NCI-H1105 treated with DMSO at 0.1 percent for 48 hours (cell line): ENCODE data around the gene IRF9.
"Not testable (repeated sequence)": the region's sequence is repeated elsewhere in the genome, so short reads cannot be mapped to it uniquely, and the experiment has no call there.

Experiments
- DNase-seq: peaks from one replicate; lab custom pipeline; 2025; lab: John Stamatoyannopoulos, UW

IRF9 gene

GRCh38 chr14:24194873-24195185 is 33.8 kb downstream of the IRF9 start:
- no peak for DNase-seq

- DNase-seq, result peak; percentile 79
These were observed 34.4 kb downstream of the IRF9 start, which contains the start of gene TM9SF1 for GRCh38 chr14:24195186-24196070. TSS of gene TM9SF1 (minus strand) at chr14:24195441. CDS start at chr14:24195019, 422 bp downstream.

- peak; percentile 31 for DNase-seq
These were observed 35.3 kb downstream of the IRF9 start for GRCh38 chr14:24196071-24197055.

GRCh38 chr14:24197056-24197450 is 36.0 kb downstream of the IRF9 start:
- DNase-seq, result no peak

GRCh38 chr14:24198814-24199524 is 37.9 kb downstream of the IRF9 start:
- no peak for DNase-seq

- DNase-seq, result not testable (repeated sequence)
These were observed 41.5 kb downstream of the IRF9 start for GRCh38 chr14:24202538-24202937.

- not testable (repeated sequence) for DNase-seq
These were observed 42.3 kb downstream of the IRF9 start for GRCh38 chr14:24203249-24203886.

GRCh38 chr14:24204163-24205146 is 43.4 kb downstream of the IRF9 start:
- DNase-seq, result no peak

- no peak for DNase-seq
These were observed 45.4 kb downstream of the IRF9 start for GRCh38 chr14:24206260-24207103.

- no peak for DNase-seq
These were observed 46.1 kb downstream of the IRF9 start for GRCh38 chr14:24207104-24207551.

GRCh38 chr14:24207625-24208024 is 46.6 kb downstream of the IRF9 start:
- no peak for DNase-seq

- no peak for DNase-seq
These were observed 50.2 kb downstream of the IRF9 start for GRCh38 chr14:24211311-24211710.

GRCh38 chr14:24212924-24213865 is 52.1 kb downstream of the IRF9 start, which contains the start of gene CHMP4A:
TSS of gene CHMP4A (minus strand) at chr14:24213488. CDS start at chr14:24213439, 49 bp downstream.
- DNase-seq, result peak; percentile 98

- DNase-seq, result no peak
These were observed 53.0 kb downstream of the IRF9 start for GRCh38 chr14:24213866-24214662.

GRCh38 chr14:24215495-24216344 is 54.7 kb downstream of the IRF9 start, which contains the start of gene MDP1:
TSS of gene MDP1 (minus strand) at chr14:24216066. CDS start at chr14:24215955, 111 bp downstream.
- peak; percentile 88 for DNase-seq
